Mesenchymal stem cell (in vitro differentiated cells and primary cell): ENCODE results near the gene ASMTL.
"Not testable (repeated sequence)": the region's sequence is repeated elsewhere in the genome, so short reads cannot be mapped to it uniquely, and the experiment has no call there.

Source experiments
- DNase-seq: peaks from one replicate; pipeline ENCODE4 v3.0.0-alpha.2; 2013
- H2AFZ ChIP-seq: one replicate; pipeline ENCODE4 v1.6.1; 2013; ENCODE audit warnings: low read depth, mild to moderate bottlenecking, control low read depth, inconsistent platforms, low read length, moderate library complexity
- H2AK5ac ChIP-seq: 2 replicates; pipeline ENCODE4 v1.6.1; 2013; ENCODE audit warnings: low read length, moderate library complexity, mild to moderate bottlenecking, inconsistent platforms; ENCODE audit not compliant: severe bottlenecking
- H2BK120ac ChIP-seq: one replicate; pipeline ENCODE4 v1.6.1; 2013; ENCODE audit warnings: low read depth, mild to moderate bottlenecking, inconsistent platforms, low read length, moderate library complexity
- H2BK12ac ChIP-seq, 2 experiments: one replicate each; pipeline ENCODE4 v1.6.1; 2013; ENCODE audit warnings: inconsistent platforms in 2 of 2, low read length in 2 of 2, mild to moderate bottlenecking in 2 of 2, moderate library complexity in 2 of 2, control low read depth in 1 of 2
- H2BK15ac ChIP-seq: one replicate; pipeline ENCODE4 v1.6.1; 2013; ENCODE audit warnings: mild to moderate bottlenecking, low read depth, inconsistent platforms; ENCODE audit not compliant: poor library complexity, severe bottlenecking
- H2BK5ac ChIP-seq: 2 replicates; pipeline ENCODE4 v1.6.1; 2013; ENCODE audit warnings: low read depth, mild to moderate bottlenecking, low read length, control low read depth, inconsistent platforms; ENCODE audit not compliant: poor library complexity, severe bottlenecking
- H3K14ac ChIP-seq, 2 experiments: one replicate each; pipeline ENCODE4 v1.6.1; 2013; ENCODE audit warnings: inconsistent platforms in 2 of 2, low read length in 2 of 2, control low read depth in 1 of 2, mild to moderate bottlenecking in 1 of 2, moderate library complexity in 1 of 2
- H3K18ac ChIP-seq, 2 experiments: one replicate each; pipeline ENCODE4 v1.6.1; 2013; ENCODE audit warnings: inconsistent platforms in 2 of 2, low read length in 2 of 2, control low read depth in 1 of 2, low read depth in 1 of 2, mild to moderate bottlenecking in 1 of 2
- H3K23ac ChIP-seq, 2 experiments: one replicate each; pipeline ENCODE4 v1.6.1; 2013; ENCODE audit warnings: inconsistent platforms in 2 of 2, low read length in 2 of 2, mild to moderate bottlenecking in 2 of 2, moderate library complexity in 2 of 2, control low read depth in 1 of 2
- H3K27ac ChIP-seq: 2 replicates; pipeline ENCODE4 v1.5.1; 2013; ENCODE audit warnings: mild to moderate bottlenecking, moderate library complexity, low read length, control low read depth, inconsistent platforms; ENCODE audit not compliant: poor library complexity, severe bottlenecking
- H3K27me3 ChIP-seq, 2 experiments: 2 replicates each; pipeline versions ENCODE4 v1.6.1 to v1.7.0; 2013; ENCODE audit warnings: low read length in 2 of 2, mild to moderate bottlenecking in 2 of 2, moderate library complexity in 2 of 2, control low read depth in 1 of 2, inconsistent platforms in 1 of 2; ENCODE audit not compliant: control insufficient read depth in 1 of 2, insufficient read depth in 1 of 2
- H3K36me3 ChIP-seq, 2 experiments: 2 replicates each; pipeline versions ENCODE4 v1.6.1 to v1.7.0; 2013; ENCODE audit warnings: low read length in 2 of 2, control low read depth in 1 of 2, inconsistent platforms in 1 of 2, low read depth in 1 of 2, mild to moderate bottlenecking in 1 of 2; ENCODE audit not compliant: insufficient read depth in 2 of 2, control insufficient read depth in 1 of 2
- H3K4ac ChIP-seq, 2 experiments: one replicate each; pipeline ENCODE4 v1.6.1; 2013; ENCODE audit warnings: inconsistent platforms in 2 of 2, low read length in 2 of 2, mild to moderate bottlenecking in 2 of 2, moderate library complexity in 2 of 2, control low read depth in 1 of 2, low read depth in 1 of 2
- H3K4me1 ChIP-seq: 2 replicates; pipeline ENCODE4 v1.6.1; 2013; ENCODE audit warnings: low read depth, low read length, control low read depth; ENCODE audit not compliant: control insufficient read depth, insufficient read depth
- H3K4me2 ChIP-seq: 2 replicates; pipeline ENCODE4 v1.6.1; 2013; ENCODE audit warnings: low read length, mild to moderate bottlenecking, inconsistent platforms; ENCODE audit not compliant: poor library complexity, severe bottlenecking
- H3K4me3 ChIP-seq, 2 experiments: 2 replicates each; pipeline versions ENCODE4 v1.5.1 to v1.7.0; 2013; ENCODE audit warnings: low read length in 2 of 2, mild to moderate bottlenecking in 2 of 2, control low read depth in 1 of 2, low read depth in 1 of 2; ENCODE audit not compliant: insufficient read depth in 1 of 2
- H3K79me1 ChIP-seq: replicated peaks from 2 replicates; pipeline ENCODE4 v1.6.1; 2013; ENCODE audit warnings: mild to moderate bottlenecking, control low read depth, low read length, inconsistent platforms; ENCODE audit not compliant: poor library complexity, severe bottlenecking
- H3K9ac ChIP-seq: 2 replicates; pipeline ENCODE4 v1.7.0; 2013; ENCODE audit warnings: mild to moderate bottlenecking, low read length, moderate library complexity
- H3K9me3 ChIP-seq: 2 replicates; pipeline ENCODE4 v1.7.0; 2013; ENCODE audit warnings: mild to moderate bottlenecking, low read length; ENCODE audit not compliant: control insufficient read depth
- H4K8ac ChIP-seq: one replicate; pipeline ENCODE4 v1.6.1; 2013; ENCODE audit warnings: inconsistent platforms, mild to moderate bottlenecking, low read length, moderate library complexity
- H4K91ac ChIP-seq: one replicate; pipeline ENCODE4 v1.6.1; 2013; ENCODE audit warnings: mild to moderate bottlenecking, low read length, inconsistent platforms
- WGBS: methylation state at CpG from one replicate; pipeline ENCODE4 v1.1.7; 2013; ENCODE audit warnings: mixed read lengths; 5-methylcytosine and 5-hydroxymethylcytosine counted together

The ASMTL gene

DNA sequence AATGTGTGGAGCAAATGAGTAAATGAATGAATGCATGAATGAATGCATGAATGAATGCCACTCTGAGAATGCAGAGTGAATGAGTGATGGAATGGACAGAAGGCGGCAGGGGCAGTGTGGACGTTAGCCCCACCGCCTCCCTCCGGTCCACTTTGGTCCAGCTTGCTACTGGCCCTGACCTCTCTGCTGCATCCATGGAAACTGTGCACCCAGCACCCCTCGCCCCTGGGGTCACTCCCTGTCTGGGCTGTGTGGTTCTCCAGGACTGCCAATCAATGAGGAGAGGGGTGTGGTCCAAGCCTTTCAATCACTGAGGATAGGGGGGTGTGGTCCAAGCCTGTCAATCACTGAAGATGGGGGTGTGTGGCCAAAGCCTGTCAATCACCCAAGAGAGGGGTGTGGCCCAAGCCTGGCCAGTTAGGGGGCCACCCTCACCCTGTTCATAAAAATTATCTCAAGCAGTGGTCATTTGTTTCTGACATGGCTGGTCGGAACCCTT is 39.2 kb upstream of the ASMTL start:
- DNase-seq = no peak
- no peaks in the 10 kb centered on the region for H3K79me1 ChIP-seq
- no peak overlapping the region for H3K4me3 ChIP-seq
- no peak overlapping the region for H2BK12ac ChIP-seq
- no peak overlapping the region for H3K9ac ChIP-seq
- 81% methylated on average over 5 of the region's 6 CpGs for WGBS
- H2BK5ac ChIP-seq = no peak overlapping the region
- no peak overlapping the region for H3K14ac ChIP-seq
- H3K18ac ChIP-seq = no peak overlapping the region
- H2BK15ac ChIP-seq = no peak overlapping the region
- no peak overlapping the region for H2AFZ ChIP-seq
- no peak overlapping the region for H3K27ac ChIP-seq
- H3K4ac ChIP-seq = no peak overlapping the region
- no peaks in the 10 kb centered on the region for H3K36me3 ChIP-seq
- peaks cover 3 to 20% of the 10 kb centered on the region in 2 experiments for H3K27me3 ChIP-seq
- H3K23ac ChIP-seq = no peak overlapping the region
- H4K91ac ChIP-seq = no peak overlapping the region
- H2AK5ac ChIP-seq = no peak overlapping the region
- no peaks in the 10 kb centered on the region for H3K9me3 ChIP-seq
- no peak overlapping the region for H4K8ac ChIP-seq
- H3K4me2 ChIP-seq = no peak overlapping the region
- H2BK120ac ChIP-seq = no peak overlapping the region
- H3K4me1 ChIP-seq = no peaks in the 10 kb centered on the region

DNA sequence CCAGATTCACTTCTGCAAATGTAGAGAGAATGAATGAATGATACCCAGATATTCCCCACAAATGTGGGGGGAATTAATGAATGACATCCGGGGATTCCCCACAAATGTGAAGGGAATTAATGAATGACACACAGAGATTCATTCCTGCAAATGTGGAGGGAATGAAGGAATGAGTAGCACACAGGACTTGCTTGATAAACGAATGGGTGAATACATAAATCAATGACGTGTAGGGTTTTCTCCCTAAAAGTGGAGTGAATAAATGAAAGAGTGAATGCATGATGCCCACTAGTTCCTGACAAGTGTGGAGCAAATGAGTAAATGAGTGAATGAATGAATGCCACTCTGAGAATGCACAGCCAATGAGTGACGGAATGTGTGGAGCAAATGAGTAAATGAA is 38.5 kb upstream of the ASMTL start:
- not testable (repeated sequence) for DNase-seq, H3K18ac ChIP-seq, H3K4me1 ChIP-seq, H2BK120ac ChIP-seq, H3K4ac ChIP-seq, H3K4me2 ChIP-seq, H3K27ac ChIP-seq, H3K36me3 ChIP-seq, H3K79me1 ChIP-seq, H4K91ac ChIP-seq, H3K14ac ChIP-seq, H2BK15ac ChIP-seq, H2BK12ac ChIP-seq, H4K8ac ChIP-seq, H3K4me3 ChIP-seq, H2AFZ ChIP-seq, H3K9me3 ChIP-seq, H3K23ac ChIP-seq, H2AK5ac ChIP-seq, H2BK5ac ChIP-seq, H3K9ac ChIP-seq
- H3K27me3 ChIP-seq = peaks cover 3 to 23% of the 10 kb centered on the region in 2 experiments
- 93% methylated on average over 4 of the region's 4 CpGs for WGBS

DNA sequence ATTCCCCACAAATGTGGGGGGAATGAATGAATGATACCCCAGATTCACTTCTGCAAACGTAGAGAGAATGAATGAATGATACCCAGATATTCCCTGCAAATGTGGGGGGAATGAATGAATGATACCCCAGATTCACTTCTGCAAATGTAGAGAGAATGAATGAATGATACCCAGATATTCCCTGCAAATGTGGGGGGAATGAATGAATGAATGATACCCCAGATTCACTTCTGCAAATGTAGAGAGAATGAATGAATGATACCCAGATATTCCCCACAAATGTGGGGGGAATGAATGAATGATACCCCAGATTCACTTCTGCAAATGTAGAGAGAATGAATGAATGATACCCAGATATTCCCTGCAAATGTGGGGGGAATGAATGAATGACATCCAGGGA is 38.0 kb upstream of the ASMTL start:
- H3K4me1 ChIP-seq, H2BK12ac ChIP-seq, H3K4me3 ChIP-seq, H3K4ac ChIP-seq, H3K79me1 ChIP-seq, H3K9me3 ChIP-seq, H3K36me3 ChIP-seq, H3K4me2 ChIP-seq, H2AK5ac ChIP-seq, H3K27ac ChIP-seq, H3K14ac ChIP-seq, DNase-seq, H2BK15ac ChIP-seq, H4K91ac ChIP-seq, H3K9ac ChIP-seq, H2BK120ac ChIP-seq, H4K8ac ChIP-seq, H3K18ac ChIP-seq, H2AFZ ChIP-seq, H3K23ac ChIP-seq, H2BK5ac ChIP-seq: not testable (repeated sequence)
- no CpG with 5 or more reads among the region's 1 CpG for WGBS
- peaks cover 3 to 19% of the 10 kb centered on the region in 2 experiments for H3K27me3 ChIP-seq

DNA sequence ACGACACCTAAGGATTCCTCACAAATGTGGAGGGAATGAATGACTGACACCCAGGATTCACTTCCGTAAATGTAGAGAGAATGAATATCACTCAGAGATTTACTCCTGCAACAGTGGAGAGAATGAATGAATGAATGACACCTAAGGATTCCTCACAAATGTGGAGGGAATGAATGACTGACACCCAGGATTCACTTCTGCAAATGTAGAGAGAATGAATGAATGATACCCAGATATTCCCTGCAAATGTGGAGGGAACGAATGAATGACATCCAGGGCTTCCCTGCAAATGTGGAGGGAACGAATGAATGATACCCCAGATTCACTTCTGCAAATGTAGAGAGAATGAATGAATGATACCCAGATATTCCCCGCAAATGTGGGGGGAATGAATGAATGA is 36.6 kb upstream of the ASMTL start:
- not testable (repeated sequence) for H3K18ac ChIP-seq, H2BK120ac ChIP-seq, H2BK15ac ChIP-seq, H3K36me3 ChIP-seq, H3K4me1 ChIP-seq, H3K27ac ChIP-seq, H3K14ac ChIP-seq, H3K4me2 ChIP-seq, H3K9me3 ChIP-seq, H2AK5ac ChIP-seq, H2BK5ac ChIP-seq, H3K4me3 ChIP-seq, H3K4ac ChIP-seq, H4K8ac ChIP-seq, H3K23ac ChIP-seq, H3K79me1 ChIP-seq, H4K91ac ChIP-seq, H2AFZ ChIP-seq, DNase-seq, H3K9ac ChIP-seq, H2BK12ac ChIP-seq
- H3K27me3 ChIP-seq = peaks cover 3 to 19% of the 10 kb centered on the region in 2 experiments
- 95% methylated on average over 2 of the region's 5 CpGs for WGBS
